IMR-90 (cell line): ENCODE data around the gene STX16.

Source experiments
- CEBPB ChIP-seq: IDR thresholded peaks from 2 replicates; pipeline ENCODE4 v1.6.1; 2012; ENCODE audit warnings: low read depth, low read length, improper control_type of control experiment
- POLR2A ChIP-seq: IDR thresholded peaks from 2 replicates; pipeline ENCODE4 v1.6.1; 2012; ENCODE audit warnings: mild to moderate bottlenecking, low read depth, low read length
- TF ChIP-seq, protein P1 (sequence below): conservative IDR thresholded peaks from 2 replicates; pipeline ENCODE4 v1.5.1; 2012; ENCODE audit warnings: mild to moderate bottlenecking, low read depth, low read length, improper control_type of control experiment

GRCh38 chr20:58657986-58658385, 6.9 kb downstream of the STX16 start:
- TF ChIP-seq POLR2A (no peak), CEBPB (no peak)
- TF ChIP-seq, protein P1, sequence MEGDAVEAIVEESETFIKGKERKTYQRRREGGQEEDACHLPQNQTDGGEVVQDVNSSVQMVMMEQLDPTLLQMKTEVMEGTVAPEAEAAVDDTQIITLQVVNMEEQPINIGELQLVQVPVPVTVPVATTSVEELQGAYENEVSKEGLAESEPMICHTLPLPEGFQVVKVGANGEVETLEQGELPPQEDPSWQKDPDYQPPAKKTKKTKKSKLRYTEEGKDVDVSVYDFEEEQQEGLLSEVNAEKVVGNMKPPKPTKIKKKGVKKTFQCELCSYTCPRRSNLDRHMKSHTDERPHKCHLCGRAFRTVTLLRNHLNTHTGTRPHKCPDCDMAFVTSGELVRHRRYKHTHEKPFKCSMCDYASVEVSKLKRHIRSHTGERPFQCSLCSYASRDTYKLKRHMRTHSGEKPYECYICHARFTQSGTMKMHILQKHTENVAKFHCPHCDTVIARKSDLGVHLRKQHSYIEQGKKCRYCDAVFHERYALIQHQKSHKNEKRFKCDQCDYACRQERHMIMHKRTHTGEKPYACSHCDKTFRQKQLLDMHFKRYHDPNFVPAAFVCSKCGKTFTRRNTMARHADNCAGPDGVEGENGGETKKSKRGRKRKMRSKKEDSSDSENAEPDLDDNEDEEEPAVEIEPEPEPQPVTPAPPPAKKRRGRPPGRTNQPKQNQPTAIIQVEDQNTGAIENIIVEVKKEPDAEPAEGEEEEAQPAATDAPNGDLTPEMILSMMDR, result no peak
